Stimulated activated CD8-positive, alpha-beta memory T cell treated with anti-CD3 and anti-CD28 coated beads, Interleukin-4, amount 100 ng/mL, for 1 hour (primary cell): ENCODE results near the gene CD52.
"Not testable (repeated sequence)": the region's sequence is repeated elsewhere in the genome, so short reads cannot be mapped to it uniquely, and the experiment has no call there.

ENCODE experiments used
- DNase-seq, 2 donors: peaks; one replicate each; pipeline ENCODE4 v3.0.0-alpha.2; 2020; ENCODE audit warnings: low read depth in 2 of 2, low spot score in 1 of 2

The CD52 gene

DNA sequence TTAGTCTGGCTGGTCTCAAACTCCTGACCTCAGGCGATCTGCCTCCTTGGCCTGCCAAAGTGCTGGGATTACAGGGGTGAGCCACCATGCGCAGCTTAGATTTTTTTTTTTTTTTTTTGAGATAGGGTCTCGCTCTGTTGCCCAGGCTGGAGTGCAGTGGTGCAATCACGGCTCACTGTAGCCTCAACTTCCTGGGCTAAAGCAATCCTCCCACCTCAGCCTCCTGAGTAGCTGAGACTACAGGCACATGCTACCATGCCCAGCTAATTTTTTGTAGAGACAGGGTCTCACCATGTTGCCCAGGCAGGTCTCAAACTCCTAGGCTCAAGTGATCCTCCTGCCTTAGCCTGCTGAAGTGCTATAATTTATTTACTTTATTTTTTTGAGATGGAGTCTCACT is 11.6 kb downstream of the CD52 start:
- DNase-seq: not testable (repeated sequence)

- no peak for DNase-seq
Measured at GRCh38 chr1:26330276-26330675, 12.5 kb downstream of the CD52 start.

DNA sequence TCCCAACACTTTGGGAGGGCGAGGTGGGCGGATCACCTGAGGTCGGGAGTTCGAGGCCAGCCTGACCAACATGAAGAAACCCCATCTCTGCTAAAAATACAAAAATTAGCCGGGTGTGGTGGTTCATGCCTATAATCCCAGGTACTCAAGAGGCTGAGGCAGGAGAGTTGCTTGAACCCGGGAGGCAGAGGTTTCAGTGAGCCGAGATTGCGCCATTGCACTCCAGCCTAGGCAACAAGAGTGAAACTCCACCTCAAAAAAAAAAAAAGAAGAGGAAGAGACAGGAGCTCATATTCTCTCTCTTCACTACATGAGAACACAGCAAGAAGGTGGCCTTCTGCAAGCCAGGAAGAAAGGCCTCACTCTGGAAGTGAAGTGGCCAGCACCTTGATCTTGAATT is 15.6 kb downstream of the CD52 start:
- not testable (repeated sequence) for DNase-seq

GRCh38 chr1:26335774-26336476 is 18.2 kb downstream of the CD52 start:
- DNase-seq: no peak

- DNase-seq: peak; percentile 62 to 76
Measured at GRCh38 chr1:26336477-26337205, 18.9 kb downstream of the CD52 start.

DNA sequence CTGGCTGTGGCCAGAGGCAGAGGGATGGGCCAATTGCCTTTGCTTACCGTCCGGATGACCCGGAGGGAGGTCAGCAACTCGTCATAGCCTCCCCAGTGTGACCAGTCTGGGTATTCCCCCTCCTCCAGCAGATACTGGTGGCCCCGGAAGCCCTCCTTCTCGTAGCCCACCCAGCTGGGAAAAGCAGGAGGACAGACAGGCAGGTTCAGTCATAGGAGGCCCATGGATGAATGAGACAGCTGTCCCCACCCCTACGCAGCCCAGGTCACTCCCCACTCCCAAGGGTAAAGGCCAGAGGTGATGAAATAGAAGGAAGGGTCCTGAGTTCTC is 19.4 kb downstream of the CD52 start:
- no peak for DNase-seq

- DNase-seq: no peak
Measured at GRCh38 chr1:26337625-26338024, 19.9 kb downstream of the CD52 start.

DNA sequence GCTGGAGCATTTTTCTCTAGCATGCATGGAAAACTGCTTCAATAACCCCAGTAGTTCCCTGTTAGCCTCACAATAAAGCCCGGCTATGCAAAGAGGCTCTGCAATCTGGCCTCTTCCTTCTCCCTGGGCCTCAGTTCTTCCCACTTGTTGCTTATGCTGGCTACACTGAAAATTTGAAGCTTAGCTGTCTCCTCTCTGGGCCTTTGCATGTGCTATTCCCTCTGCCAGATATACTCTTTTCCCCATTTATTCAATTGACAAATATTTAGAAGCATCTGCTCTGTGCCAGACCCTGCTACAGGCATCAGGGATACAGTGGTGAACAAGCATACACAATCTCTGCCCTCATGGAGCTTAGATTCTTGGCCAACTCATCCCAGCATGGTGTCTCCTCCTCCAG is 20.9 kb downstream of the CD52 start:
- no peak for DNase-seq

DNA sequence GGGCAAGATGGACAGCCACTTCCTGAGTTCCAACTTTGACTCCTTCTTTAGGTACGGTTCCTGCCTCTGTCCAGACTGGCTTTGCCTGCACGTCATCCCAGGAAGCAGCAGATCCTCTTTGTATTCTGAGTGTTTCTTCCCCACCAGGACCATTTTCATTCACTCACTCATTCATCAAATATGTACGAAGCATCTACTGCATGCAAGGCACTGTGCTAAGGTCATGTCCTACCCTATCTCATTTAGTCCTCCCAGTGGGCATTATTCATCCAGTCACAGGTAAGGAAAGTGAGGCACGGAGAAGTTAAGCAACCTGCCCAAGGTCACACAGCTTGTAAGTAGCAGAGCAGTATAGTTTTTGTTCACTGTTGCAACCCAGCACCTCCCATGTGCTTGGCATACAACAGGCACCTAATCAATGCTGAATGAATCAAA is 22.3 kb downstream of the CD52 start:
- no peak for DNase-seq

GRCh38 chr1:26344147-26344920 is 26.6 kb downstream of the CD52 start:
- no peak for DNase-seq

- no peak for DNase-seq
Measured at GRCh38 chr1:26345718-26346117, 28.0 kb downstream of the CD52 start.

DNA sequence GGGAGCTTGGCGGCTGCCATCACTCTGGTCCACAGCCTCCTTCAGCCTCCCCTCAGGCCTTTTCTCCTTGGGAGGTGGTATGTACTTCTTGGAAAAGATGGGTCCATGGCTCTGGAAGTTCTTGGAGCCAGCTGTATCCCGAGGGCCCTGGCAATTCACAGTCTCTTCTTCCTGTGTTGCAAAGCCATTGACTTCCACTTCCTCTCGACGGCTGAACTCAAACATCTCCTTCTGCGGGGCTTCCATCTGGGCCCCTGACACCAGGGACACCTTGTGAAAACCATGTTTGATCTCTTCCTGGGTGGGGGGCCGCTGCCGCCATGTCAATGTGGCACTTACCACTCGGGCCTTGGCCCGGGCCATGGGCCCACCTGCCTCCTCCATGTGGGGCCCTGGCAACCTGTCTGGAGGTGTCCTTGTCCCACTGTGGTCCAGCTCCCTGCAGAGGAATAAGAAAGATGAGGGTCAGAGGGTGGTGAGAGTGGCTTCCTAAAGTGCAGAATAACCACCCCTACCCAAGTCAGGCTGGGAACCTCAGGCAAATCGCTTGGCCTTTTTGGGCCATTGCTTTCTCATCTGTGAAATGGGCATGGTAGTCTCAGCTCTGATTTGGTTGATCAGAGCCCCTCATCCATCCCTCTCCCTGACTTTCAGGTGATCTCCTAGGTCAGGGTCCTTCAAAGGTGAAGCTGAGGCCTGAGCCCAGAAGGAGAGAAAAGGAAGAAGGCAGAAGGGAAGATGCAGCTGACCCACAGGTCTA is 28.7 kb downstream of the CD52 start:
- DNase-seq: no peak

- no peak for DNase-seq
Measured at GRCh38 chr1:26349188-26349876, 31.6 kb downstream of the CD52 start.

- no peak for DNase-seq
Measured at GRCh38 chr1:26349877-26350244, 32.1 kb downstream of the CD52 start.

- no peak for DNase-seq
Measured at GRCh38 chr1:26350343-26350700, 32.6 kb downstream of the CD52 start.

DNA sequence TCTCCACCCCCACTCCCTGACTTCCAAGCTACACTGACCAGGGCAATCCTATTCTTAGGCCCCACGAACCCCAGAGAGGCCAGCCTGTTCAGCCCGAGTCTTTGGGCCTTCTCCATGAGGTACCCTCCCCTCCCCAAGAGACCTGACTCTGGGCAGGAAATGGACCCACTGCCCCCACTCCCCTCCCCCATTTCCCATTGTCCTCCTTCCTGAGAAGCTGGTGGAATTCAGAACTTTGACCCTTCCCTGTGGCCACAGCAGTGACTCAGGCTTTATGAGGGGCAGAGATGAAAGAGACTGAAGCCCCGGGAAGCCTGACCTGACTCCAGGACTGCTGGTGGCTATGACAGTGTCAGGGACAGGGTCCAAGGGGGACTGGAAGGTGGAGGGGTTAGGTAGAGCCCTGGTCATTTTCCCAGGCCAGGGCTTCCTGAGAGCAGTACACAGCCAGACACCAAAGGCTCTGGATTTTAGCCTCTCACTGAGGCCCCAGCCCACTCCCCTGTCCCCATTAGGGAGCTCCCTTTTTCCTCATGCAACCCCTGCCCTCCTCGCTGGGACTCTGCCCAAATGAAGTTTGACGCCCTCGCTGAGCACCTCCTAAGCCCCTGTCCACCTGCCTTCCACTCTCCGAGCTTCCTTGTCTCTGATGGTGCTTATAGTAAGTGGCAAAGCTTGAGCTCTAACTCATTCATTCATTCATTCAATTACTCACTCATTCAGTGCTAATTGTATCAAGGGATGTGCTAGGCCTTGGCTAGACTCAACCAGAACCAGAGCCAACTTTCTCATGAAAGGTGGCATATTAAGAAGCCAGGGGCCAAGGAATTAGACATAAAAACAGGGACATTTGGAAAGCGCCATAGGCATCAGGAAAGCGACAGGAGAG is 33.2 kb downstream of the CD52 start:
- no peak for DNase-seq

- no peak for DNase-seq
Measured at GRCh38 chr1:26351590-26352337, 34.0 kb downstream of the CD52 start.

DNA sequence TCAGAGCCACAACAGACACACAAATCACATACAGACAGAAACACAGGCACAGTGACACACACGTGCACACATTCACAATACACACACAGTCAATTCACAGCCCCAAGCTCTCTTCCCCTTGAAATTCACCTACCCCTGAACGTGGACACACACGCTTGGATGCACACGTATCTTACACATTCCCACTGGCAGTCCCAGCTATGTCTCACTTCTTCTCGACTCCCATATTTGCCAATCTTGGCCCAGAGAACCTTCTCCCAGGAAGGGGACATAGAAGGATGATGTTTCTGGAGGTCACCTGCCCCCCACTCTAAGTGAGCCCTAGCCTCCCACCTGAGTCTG is 34.6 kb downstream of the CD52 start:
- DNase-seq: no peak

- DNase-seq: no peak
Measured at GRCh38 chr1:26353210-26353859, 35.6 kb downstream of the CD52 start.
